A549 (cell line): ENCODE data around the gene CST4.

Source experiments
- BHLHE40 ChIP-seq: IDR thresholded peaks from 2 replicates; pipeline ENCODE4 v1.6.1; 2012; ENCODE audit warnings: low read depth, low read length, inconsistent platforms
- CHD4 ChIP-seq: fragments of 200-600 bp; sonication (generic); IDR thresholded peaks from 2 replicates; pipeline ENCODE4 v1.6.1; 2016; ENCODE audit warnings: antibody characterized with exemption, mild to moderate bottlenecking, borderline replicate concordance
- CTCF ChIP-seq: fragments of >200 bp; sonication (Bioruptor Twin); formaldehyde crosslinking; IDR thresholded peaks from 3 replicates; pipeline ENCODE4 v1.5.1; 2016
- EP300 ChIP-seq, 2 experiments: fragments of >200 bp; sonication (Bioruptor Twin); formaldehyde crosslinking; IDR thresholded peaks; 2 replicates in 1 of 2; 3 replicates in 1 of 2; pipeline ENCODE4 v1.6.1; 2016 to 2017
- ESRRA ChIP-seq: fragments of 150-350 bp; IDR thresholded peaks from 2 replicates; pipeline ENCODE4 v1.6.1; 2014; ENCODE audit warnings: mild to moderate bottlenecking, low read length, borderline replicate concordance
- MAFK ChIP-seq: fragments of 450-650 bp; IDR thresholded peaks from 2 replicates; pipeline ENCODE4 v1.6.1; 2014; ENCODE audit not compliant: partially characterized antibody
- MAX ChIP-seq: IDR thresholded peaks from 2 replicates; pipeline ENCODE4 v1.6.1; 2012
- POLR2A ChIP-seq: IDR thresholded peaks from 2 replicates; pipeline ENCODE4 v1.6.1; 2012; ENCODE audit warnings: mild to moderate bottlenecking, low read length
- RAD21 ChIP-seq, 2 experiments: fragments of >200 bp in 1 of 2; sonication (Bioruptor Twin) in 1 of 2; formaldehyde crosslinking in 1 of 2; IDR thresholded peaks in 1 of 2; conservative IDR thresholded peaks in 1 of 2; 2 replicates in 1 of 2; 3 replicates in 1 of 2; pipeline ENCODE4 v1.6.1; 2012 to 2018; ENCODE audit warnings: inconsistent platforms in 1 of 2
- REST ChIP-seq: fragments of 200-600 bp; sonication (generic); IDR thresholded peaks from 2 replicates; pipeline ENCODE4 v1.6.1; 2016; ENCODE audit warnings: antibody characterized with exemption, mild to moderate bottlenecking, moderate library complexity
- RFX5 ChIP-seq: fragments of 450-650 bp; IDR thresholded peaks from 2 replicates; pipeline ENCODE4 v1.7.1; 2014; ENCODE audit warnings: antibody characterized with exemption, mild to moderate bottlenecking, moderate library complexity
- SREBF2 ChIP-seq: fragments of 450-650 bp; IDR thresholded peaks from 2 replicates; pipeline ENCODE4 v1.6.1; 2014; ENCODE audit warnings: mild to moderate bottlenecking, moderate library complexity

- TF ChIP-seq POLR2A (no peak), CTCF (no peak), RAD21 (conservative IDR thresholded peaks at IDR 0.05 in 1 of 2, IDR thresholded peaks at IDR 0.05 in 1 of 2) (no peak), BHLHE40 (no peak), EP300 (IDR thresholded peaks at IDR 0.05) (no peak), ESRRA (no peak), REST (no peak), CHD4 (no peak), MAX (no peak), RFX5 (no peak), MAFK (no peak), SREBF2 (no peak)
Observed at GRCh38 chr20:23686046-23686750, 2.6 kb downstream of the CST4 start.
